ENCODE results near the gene FLOT1.

Gene FLOT1

DNA sequence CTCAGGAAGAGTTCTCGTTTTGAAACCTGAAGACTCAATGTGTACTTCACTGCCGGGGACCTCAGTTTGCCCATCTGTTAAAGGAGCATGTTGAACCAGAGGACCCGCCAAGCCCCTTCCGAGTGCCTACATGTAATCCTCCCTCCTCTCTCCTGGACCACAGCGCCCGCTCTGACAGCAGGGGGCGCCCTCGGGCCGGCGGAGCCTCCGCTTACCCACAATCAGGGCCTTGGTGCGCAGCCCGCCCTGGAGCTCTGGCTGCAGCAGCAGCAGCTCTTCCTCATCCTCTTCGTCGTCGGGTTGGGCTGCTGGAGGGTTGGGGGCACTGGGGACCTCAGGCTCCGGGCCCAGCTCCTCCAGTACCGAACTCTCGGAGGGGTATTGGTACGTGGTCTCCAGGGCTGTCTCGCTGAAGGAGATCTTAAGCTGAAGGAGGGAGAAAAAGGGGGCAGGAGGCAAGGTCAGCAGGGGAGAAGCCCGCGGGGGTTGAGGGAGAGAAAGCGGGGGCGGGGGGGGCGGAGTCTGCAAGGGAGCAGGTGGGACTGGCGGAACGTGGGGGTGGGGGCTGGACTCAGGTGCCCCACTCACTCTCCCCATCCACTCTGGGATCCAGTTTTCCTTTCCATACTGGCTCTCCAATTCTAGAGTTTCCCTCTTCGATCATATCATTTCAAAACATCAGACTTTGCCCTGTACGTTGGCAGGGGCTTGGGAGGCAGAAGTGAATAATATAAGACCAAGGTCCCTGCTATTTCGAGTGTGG is 63.3 kb downstream of the FLOT1 start:
- DNase-seq, result peak; percentile 88
